ENCODE measurements around the gene ANKDD1A.

Gene ANKDD1A

DNA sequence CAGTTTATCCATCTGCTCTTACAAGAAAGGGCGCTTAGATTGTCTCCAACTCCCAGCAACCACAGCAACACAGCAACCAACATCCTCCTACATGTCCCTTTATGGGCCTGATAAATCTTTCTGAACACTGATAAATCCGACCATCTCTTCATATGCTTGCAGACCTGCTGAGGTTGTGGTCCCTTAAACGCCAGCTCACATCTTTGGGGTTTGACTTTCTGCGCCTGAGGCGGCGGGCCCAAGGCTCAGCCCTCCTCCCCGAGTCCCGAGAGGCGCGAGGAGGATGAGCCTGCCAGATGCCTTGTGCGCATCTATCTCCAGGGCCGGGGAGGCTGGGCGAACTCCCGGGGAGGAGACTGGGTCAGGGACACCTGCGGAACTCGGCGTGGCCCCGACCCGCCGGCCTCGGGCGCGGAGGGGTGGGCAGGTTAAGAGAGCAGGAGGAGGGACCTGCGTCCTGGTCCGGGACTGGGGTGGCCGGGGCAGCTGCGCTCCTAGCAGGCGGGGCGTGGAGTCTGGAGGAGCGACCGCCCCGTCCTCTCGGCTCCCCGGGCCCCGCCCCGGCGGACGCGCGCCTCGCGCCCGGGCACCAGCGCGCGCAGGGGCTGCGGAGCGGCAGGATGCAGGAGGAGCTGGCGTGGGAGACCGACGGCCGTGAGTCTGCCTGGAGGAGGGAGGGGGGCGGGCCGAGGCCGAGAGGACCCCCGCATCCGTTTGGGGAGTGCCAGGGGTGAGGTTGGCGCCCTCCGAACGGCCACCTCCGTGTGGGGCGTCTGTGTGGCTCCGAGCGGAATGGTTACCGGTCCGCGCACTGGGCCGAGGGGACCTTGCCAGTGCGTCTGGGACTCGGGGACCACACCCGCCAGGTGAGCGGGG, at the start of gene ANKDD1A:
TSS of gene ANKDD1A (plus strand) at position 592 of the 876 bp plus-strand sequence. CDS start at position 621, 29 bp downstream.
- Mint-ChIP-seq H3K9me3 (no peaks in the 10 kb centered on the region), H3K36me3 (no peaks in the 10 kb centered on the region), H3K4me3 (peak within 1 kb of the TSS; percentile 67), H3K27ac (no peak within 1 kb of the TSS), H3K4me1 (peaks cover 33% of the 10 kb centered on the region)
- DNase-seq (ENCODE audit: low spot score in 2 of 2) (peak; percentile 44 to 67), ATAC-seq (peak; percentile 89)

DNA sequence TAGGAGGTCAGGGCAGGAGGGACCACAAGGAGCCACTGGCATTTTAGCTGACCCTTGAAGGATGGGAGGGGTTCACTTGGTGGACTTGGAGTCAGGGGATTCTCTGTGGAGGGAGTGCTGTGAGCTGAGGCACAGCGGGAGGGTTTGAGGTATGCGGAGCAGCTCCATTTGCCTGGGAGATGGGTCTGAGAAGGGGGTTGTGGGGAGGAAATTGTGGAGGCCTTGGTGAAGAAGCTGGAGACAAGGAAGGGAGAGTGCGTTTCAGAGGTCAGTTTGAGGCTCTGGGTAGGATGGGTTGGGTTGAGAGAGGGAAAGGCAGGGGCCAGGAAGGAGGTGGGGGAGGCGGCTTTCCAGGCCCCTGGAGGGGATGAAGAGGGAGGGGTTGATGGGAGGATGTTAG, 49.7 kb upstream of the ANKDD1A start:
- DNase-seq (ENCODE audit: low spot score in 2 of 2) (no peak), ATAC-seq (no peak)
- Mint-ChIP-seq H3K9me3 (no peaks in the 10 kb centered on the region), H3K36me3 (peaks cover 92% of the 10 kb centered on the region), H3K4me1 (peaks cover 50% of the 10 kb centered on the region), H3K4me3 (no peak overlapping the region), H3K27ac (peak overlapping the region; percentile 79)

DNA sequence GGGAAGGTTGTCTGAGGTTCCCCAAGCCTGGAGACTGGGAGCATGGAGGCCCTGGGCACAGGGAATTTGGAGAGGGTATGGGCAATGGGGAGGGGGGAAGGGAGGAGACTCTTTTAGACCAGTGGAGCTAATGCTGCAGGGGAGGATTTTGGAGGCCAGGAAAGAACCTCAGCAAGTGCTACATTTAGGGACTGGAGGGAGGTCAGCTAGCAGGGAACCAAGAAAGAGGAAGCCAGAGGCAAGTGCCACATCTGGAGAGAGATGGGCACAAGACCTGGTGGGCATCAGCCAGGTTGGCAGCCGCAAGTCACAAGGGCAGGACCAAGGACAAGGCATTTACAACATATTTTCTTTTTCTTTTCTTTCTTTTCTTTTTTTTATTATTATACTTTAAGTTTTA, 49.3 kb upstream of the ANKDD1A start:
- ATAC-seq (no peak), DNase-seq (ENCODE audit: low spot score in 2 of 2) (no peak)
- H3K4me1 Mint-ChIP-seq, result peaks cover 48% of the 10 kb centered on the region
- no peak overlapping the region for H3K4me3 Mint-ChIP-seq
- H3K27ac Mint-ChIP-seq, result peak overlapping the region; percentile 79
- no peaks in the 10 kb centered on the region for H3K9me3 Mint-ChIP-seq
- peaks cover 93% of the 10 kb centered on the region for H3K36me3 Mint-ChIP-seq

DNA sequence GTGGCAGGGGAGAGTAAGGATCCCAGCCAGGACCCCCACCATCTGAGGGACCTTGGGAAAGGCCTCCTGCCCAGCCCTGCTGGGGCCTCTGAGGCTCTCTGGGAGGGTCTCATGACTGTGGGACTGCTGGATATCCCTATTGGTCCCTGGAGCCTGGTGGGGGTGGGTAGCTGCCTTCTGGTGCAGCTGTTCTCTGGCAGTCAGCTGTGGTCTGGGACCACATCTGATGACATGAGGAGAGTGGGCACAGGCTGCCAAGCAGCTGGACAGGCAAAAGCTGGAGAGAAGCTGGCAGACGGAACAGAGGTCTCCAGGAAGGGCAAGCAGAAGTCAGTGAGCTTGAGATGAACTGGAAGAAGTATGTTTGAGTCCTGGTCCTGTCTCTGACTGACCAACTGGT, 47.6 kb upstream of the ANKDD1A start:
- ATAC-seq (no peak), DNase-seq (ENCODE audit: low spot score in 2 of 2) (no peak)
- H3K4me3 Mint-ChIP-seq, result no peak overlapping the region
- peak overlapping the region; percentile 85 for H3K27ac Mint-ChIP-seq
- H3K36me3 Mint-ChIP-seq, result peaks cover 84% of the 10 kb centered on the region
- H3K4me1 Mint-ChIP-seq, result peaks cover 32% of the 10 kb centered on the region
- H3K9me3 Mint-ChIP-seq, result no peaks in the 10 kb centered on the region

DNA sequence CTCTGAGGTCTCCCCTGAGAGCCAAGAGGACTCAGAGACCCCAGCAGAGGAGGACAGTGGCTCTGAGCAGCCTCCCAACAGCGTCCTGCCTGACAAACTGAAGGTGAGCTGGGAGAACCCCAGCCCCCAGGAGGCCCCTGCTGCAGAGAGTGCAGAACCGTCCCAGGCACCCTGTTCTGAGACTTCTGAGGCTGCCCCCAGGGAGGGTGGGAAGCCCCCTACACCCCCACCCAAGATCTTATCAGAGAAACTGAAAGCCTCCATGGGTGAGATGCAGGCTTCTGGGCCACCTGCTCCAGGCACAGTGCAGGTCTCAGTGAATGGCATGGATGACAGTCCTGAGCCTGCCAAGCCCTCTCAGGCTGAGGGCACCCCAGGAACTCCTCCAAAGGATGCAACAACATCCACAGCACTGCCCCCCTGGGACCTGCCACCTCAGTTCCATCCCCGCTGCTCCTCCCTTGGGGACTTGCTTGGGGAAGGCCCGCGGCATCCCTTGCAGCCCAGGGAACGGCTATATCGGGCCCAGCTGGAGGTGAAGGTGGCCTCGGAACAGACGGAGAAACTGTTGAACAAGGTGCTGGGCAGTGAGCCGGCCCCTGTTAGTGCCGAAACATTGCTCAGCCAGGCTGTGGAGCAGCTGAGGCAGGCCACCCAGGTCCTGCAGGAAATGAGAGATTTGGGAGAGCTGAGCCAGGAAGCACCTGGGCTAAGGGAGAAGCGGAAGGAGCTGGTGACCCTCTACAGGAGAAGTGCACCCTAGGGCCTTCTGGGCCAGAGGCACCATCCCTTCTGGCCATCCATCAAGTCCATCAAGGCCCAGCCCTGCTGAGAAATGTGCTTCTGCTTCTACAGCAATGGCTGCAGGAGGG, 46.3 kb upstream of the ANKDD1A start:
- no peak for DNase-seq (ENCODE audit: low spot score in 2 of 2)
- peak overlapping the region; percentile 85 for H3K27ac Mint-ChIP-seq
- peak; percentile 38 for ATAC-seq
- H3K36me3 Mint-ChIP-seq, result peaks cover 75% of the 10 kb centered on the region
- H3K4me3 Mint-ChIP-seq, result no peak overlapping the region
- H3K4me1 Mint-ChIP-seq, result peaks cover 36% of the 10 kb centered on the region
- H3K9me3 Mint-ChIP-seq, result no peaks in the 10 kb centered on the region

DNA sequence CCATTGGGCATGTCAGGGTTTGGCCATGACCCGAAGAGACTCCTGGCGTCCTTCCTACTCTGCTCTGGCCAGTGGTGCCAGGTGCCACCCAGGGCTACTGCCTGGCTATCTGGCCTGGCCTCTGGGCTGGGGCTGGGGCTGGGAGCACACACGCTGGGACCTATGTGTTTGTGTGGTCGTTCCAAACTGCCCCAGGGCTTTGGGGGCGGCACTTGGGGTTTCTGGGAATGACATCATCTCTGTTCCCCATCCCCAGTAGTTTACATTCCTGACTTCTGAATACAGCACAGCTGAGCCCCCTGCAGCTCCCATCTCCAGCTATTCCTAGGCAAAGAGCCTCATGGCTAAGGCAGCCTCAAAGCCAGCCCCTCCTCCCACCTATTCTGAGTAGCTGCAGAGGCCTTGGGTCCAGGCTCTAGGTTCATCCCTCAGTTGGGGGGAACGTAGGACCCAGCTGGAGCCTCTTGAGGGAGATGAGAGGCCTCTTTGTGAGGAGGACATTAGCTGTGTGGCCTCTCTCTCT, 45.6 kb upstream of the ANKDD1A start:
- H3K4me1 Mint-ChIP-seq, result peaks cover 34% of the 10 kb centered on the region
- peaks cover 68% of the 10 kb centered on the region for H3K36me3 Mint-ChIP-seq
- H3K27ac Mint-ChIP-seq, result peak overlapping the region; percentile 80
- no peak for ATAC-seq
- DNase-seq (ENCODE audit: low spot score in 2 of 2), result no peak
- H3K9me3 Mint-ChIP-seq, result no peaks in the 10 kb centered on the region
- no peak overlapping the region for H3K4me3 Mint-ChIP-seq

DNA sequence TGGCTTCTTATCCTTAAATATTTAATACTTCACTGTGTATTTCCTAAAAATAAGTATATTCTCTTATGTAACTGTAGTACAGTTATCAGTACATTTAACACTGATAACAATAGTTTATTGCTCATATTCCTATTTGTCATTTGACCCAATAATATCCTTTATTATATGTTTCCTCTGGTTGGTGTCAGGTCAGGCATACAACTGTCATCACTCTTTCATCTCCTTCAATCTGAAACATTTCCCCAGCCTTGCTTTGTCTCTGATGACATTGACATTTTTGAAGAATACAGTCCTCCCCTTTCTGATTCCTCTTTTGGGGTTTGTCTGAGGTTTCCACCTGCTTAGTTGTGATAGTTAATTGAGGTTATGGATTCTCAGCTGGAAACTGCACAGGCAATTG, 42.2 kb upstream of the ANKDD1A start:
- H3K4me1 Mint-ChIP-seq, result peaks cover 30% of the 10 kb centered on the region
- H3K9me3 Mint-ChIP-seq, result no peaks in the 10 kb centered on the region
- H3K27ac Mint-ChIP-seq, result peak overlapping the region; percentile 59
- ATAC-seq (no peak), DNase-seq (ENCODE audit: low spot score in 2 of 2) (no peak)
- H3K36me3 Mint-ChIP-seq, result peaks cover 39% of the 10 kb centered on the region
- H3K4me3 Mint-ChIP-seq, result no peak overlapping the region

DNA sequence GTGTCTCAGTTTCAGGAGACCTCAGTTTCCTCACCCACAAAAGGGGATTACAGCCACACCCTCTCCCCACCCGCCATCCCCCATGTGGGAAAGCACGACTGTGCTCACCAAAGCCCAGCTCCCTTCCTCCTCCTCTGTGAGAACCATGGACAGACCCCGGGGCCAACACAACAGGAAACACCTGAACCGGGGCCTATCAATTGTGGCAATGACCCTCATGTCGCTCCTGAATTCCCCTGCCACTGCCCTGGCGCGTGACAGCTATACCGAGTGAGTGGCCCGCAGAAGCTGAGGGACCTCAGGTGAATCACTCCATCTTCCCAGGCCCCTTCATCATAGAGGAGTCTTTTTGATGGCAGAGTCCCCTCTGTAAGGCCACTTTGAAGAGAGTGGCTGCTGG, 41.3 kb upstream of the ANKDD1A start:
- H3K4me1 Mint-ChIP-seq, result peaks cover 37% of the 10 kb centered on the region
- peak overlapping the region; percentile 59 for H3K27ac Mint-ChIP-seq
- DNase-seq (ENCODE audit: low spot score in 2 of 2), result no peak

DNA sequence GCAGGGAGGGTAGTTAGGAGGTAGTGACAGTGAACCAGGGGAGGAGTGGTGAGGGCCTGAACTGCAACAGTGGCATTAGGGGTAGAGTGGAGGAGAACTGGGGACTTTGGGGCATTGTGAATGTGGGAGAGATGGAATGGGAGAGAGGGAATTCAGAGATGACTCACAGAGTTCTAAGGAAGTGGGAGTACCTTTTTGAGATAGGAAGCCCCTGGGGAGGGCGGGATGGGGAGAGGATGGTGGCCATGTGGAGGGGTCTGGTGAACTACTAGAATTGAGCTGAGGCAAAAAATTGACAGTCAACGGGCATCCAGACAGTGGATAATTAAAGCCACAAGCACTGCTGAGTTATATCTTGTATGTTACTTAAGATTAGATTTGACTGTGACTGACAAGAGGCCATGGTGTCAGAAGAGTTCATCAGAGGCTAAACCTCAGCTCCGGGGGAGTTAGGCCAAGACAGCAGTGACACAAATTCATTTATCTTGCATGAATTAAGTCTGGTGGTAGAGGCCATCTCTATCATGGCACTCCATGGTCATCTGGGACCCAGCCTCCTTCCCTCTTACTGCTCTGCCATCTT, 36.0 kb upstream of the ANKDD1A start:
- H3K36me3 Mint-ChIP-seq, result no peaks in the 10 kb centered on the region
- DNase-seq (ENCODE audit: low spot score in 2 of 2) (no peak), ATAC-seq (peak; percentile 82)
- peaks cover 48% of the 10 kb centered on the region for H3K4me1 Mint-ChIP-seq
- H3K4me3 Mint-ChIP-seq, result no peak overlapping the region
- H3K27ac Mint-ChIP-seq, result peak overlapping the region; percentile 47
- H3K9me3 Mint-ChIP-seq, result no peaks in the 10 kb centered on the region

More for the DNA sequence above, 41.3 kb upstream of the ANKDD1A start:
- Mint-ChIP-seq H3K4me3 (no peak overlapping the region), H3K9me3 (no peaks in the 10 kb centered on the region), H3K36me3 (peaks cover 31% of the 10 kb centered on the region)
- no peak for ATAC-seq

DNA sequence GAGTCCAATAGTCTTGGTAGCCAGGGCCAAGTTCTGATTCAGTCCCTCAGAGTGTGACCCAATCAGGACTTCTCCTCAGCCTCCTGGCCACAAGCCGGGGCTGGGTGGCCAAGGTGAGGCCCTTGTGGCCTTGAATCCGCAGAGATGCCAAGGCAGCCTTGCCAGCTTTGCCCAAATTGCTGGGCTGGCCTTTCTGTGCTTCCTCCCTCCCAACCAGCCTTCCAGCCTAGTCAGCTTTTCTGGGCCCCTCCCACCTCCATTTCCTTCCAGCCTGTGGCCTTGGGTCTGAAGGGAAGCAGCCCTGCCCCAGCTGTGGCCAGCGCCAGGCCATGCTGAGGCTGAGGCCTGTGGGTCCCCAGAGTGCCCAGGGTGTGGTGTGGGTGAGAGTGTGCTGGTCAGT, 34.3 kb upstream of the ANKDD1A start:
- no peaks in the 10 kb centered on the region for H3K36me3 Mint-ChIP-seq
- no peak for ATAC-seq

DNA sequence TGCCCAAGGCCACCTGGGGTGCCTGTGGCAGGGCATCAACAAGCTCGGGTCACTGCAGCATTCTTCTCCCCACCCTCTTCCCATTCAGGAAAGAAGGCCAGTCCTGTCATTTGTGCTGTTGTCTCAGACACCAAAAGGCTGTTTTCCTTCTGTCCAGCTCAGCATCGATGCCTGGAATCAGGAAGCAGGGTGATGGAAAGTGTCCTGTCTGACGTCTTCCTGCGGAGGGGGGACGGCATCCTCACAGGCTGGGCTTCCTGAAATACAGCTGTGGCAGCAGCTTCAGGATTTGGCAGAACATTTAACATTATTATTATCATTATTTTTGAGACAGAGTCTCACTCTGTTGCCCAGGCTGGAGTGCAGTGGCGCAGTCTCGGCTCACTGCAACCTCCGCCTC, 33.0 kb upstream of the ANKDD1A start:
- Mint-ChIP-seq H3K4me3 (no peak overlapping the region), H3K36me3 (peaks cover under 1% of the 10 kb centered on the region), H3K4me1 (peaks cover 59% of the 10 kb centered on the region), H3K9me3 (no peaks in the 10 kb centered on the region), H3K27ac (peak overlapping the region; percentile 78)
- no peak for ATAC-seq
- DNase-seq (ENCODE audit: low spot score in 2 of 2), result no peak

More for the DNA sequence above, 34.3 kb upstream of the ANKDD1A start:
- Mint-ChIP-seq H3K27ac (peak overlapping the region; percentile 78), H3K9me3 (no peaks in the 10 kb centered on the region), H3K4me3 (no peak overlapping the region), H3K4me1 (peaks cover 55% of the 10 kb centered on the region)
- DNase-seq (ENCODE audit: low spot score in 2 of 2), result no peak

DNA sequence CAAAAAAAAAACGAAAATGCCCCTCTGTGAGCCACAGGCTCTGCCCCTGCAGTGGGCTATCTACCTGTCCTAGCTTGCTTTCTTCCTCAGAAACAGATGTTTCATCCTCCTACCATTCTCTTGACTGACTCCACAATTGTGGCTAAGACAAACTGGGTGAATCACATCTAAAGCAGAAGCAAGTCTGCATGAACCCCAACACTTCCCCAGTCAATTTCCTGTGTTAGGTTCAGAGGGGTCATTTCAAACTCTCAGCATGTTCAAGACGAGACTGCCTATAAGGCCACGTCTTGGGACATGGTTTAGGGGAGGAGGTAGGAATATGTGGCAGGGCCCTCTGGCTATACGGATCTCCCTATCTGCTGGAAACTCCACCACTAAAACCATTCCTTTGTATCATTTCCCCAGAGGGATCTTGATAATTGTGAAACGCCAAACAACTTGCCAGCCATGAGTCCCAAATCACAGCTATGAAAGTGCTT, 28.6 kb upstream of the ANKDD1A start:
- H3K9me3 Mint-ChIP-seq, result no peaks in the 10 kb centered on the region
- DNase-seq (ENCODE audit: low spot score in 2 of 2) (peak; percentile 26 to 75), ATAC-seq (peak; percentile 89)
- peaks cover 9% of the 10 kb centered on the region for H3K36me3 Mint-ChIP-seq
- H3K4me1 Mint-ChIP-seq, result peaks cover 32% of the 10 kb centered on the region
- peak overlapping the region; percentile 95 for H3K27ac Mint-ChIP-seq
- H3K4me3 Mint-ChIP-seq, result peak overlapping the region; percentile 75

DNA sequence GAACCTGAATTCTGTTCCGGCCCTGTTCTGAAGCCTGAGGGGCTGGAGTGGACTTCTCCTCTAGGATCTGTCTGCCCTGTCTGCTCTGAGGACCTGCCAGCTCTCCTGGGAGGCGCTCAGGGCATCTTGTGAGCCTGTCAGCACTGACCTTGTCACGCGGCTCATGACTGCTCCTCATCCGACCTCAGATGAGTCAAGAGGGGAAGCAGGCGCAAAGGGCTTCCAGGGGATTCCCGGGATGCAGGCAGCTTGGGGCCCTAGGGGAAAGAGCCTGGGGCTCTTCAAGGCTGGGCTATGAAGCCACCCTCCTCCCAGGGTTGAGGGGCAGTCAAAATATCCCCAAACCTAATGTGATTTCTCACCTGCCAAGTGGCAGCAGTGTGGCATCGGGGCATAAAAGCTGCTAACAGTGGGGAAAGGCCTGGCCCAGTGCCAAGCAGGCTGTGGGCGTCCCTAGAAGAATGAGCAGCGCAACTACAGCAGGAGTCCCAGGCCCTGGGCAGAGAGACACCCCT, 27.6 kb upstream of the ANKDD1A start:
- peak overlapping the region; percentile 75 for H3K4me3 Mint-ChIP-seq
- peak; percentile 87 for ATAC-seq
- H3K27ac Mint-ChIP-seq, result peak overlapping the region; percentile 95
- peaks cover 9% of the 10 kb centered on the region for H3K36me3 Mint-ChIP-seq
- no peaks in the 10 kb centered on the region for H3K9me3 Mint-ChIP-seq
- H3K4me1 Mint-ChIP-seq, result peaks cover 28% of the 10 kb centered on the region
- peak; percentile 81 to 85 for DNase-seq (ENCODE audit: low spot score in 2 of 2)

DNA sequence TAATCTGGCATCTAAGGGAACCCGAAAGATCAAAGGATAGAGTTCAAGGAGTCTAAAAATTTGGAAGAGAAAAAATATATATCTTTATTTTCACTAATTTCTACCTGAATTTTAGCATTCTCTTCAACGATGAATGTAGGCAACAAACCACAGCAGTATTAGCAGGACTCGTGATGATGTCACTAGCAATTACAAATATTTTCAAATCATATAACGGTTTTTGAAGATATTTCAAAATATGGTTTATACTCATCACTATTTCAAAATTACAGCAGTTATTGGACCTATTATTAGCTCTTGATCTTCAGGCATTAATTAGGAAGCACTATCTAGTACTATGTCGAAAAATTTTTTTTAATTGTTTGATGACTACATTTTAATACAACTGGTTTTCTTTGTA, 27.0 kb upstream of the ANKDD1A start:
- Mint-ChIP-seq H3K4me3 (peak overlapping the region; percentile 75), H3K27ac (peak overlapping the region; percentile 95), H3K9me3 (no peaks in the 10 kb centered on the region), H3K36me3 (peaks cover 9% of the 10 kb centered on the region), H3K4me1 (peaks cover 28% of the 10 kb centered on the region)
- ATAC-seq (no peak), DNase-seq (ENCODE audit: low spot score in 2 of 2) (no peak)

DNA sequence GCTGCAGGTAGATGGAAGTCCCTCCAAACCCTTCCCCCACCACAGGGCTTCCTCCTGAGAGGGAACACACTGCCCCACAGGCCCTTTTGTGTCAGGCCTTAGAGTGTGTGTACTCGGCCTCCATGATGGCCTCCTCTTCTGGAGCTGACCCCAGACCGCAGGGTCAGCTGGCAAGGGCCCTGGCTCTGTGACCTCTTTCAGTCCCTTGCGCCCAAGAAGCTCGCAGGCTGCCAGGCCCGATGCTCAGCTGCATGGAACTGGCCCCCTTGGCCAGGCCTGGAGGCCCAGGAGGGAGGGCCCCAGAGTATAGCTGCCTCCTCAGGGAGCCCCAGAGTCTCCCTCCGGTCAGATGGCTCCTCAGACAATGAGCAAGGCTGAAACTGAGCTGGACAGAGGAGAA, 23.4 kb upstream of the ANKDD1A start:
- ATAC-seq, result no peak
- Mint-ChIP-seq H3K36me3 (peaks cover 27% of the 10 kb centered on the region), H3K9me3 (no peaks in the 10 kb centered on the region), H3K27ac (no peak overlapping the region), H3K4me1 (peaks cover 38% of the 10 kb centered on the region), H3K4me3 (no peak overlapping the region)
- DNase-seq (ENCODE audit: low spot score in 2 of 2), result no peak

Measured in stimulated activated effector memory CD8-positive, alpha-beta T cell treated with anti-CD3 and anti-CD28 coated beads, Interleukin-12 subunit alpha, Interleukin-12 subunit beta, amount 100 ng/mL, for 72 hours (primary cell).